ENCODE results near the gene TATDN3.
"Not testable (repeated sequence)": the region's sequence is repeated elsewhere in the genome, so short reads cannot be mapped to it uniquely, and the experiment has no call there.

The TATDN3 gene

DNA sequence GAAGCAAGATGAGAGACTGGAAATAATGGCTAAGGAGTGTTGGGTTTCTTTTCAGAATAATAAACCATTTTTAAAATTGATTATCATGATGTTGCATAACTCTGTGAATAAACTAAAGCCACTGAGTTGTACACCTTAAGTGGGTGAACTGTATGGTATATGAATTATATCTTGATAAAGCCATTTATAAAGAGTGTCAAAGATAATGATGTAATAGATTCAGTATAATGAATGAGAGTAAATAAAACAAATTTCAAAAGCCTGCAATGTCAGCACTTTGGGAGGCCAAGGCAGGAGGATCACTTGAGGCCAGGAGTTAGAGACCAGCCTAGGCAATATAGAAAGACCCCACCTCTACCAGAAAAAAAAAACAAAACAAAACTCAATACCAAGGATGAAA, 16.5 kb upstream of the TATDN3 start:
- no peak for DNase-seq (ENCODE audit: low spot score)

DNA sequence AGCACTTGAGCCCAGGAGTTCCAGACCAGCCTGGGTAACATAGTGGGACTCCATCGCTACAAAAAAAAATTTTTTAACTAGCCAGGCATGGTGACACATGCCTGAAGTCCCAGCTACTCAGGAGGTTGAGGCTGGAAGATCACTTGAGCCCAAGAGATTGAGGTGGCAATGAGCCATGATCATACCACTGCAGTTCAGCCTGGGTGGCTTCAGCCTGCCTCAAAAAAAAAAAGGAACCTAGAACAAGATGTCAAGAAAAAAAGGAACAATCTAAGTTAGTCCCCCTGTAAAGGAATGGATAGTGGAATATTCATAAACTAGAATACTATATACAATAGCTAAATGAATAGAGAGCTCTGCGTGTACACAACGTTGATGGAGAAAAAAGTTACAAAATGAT, 14.5 kb upstream of the TATDN3 start:
- DNase-seq (ENCODE audit: low spot score), result no peak

DNA sequence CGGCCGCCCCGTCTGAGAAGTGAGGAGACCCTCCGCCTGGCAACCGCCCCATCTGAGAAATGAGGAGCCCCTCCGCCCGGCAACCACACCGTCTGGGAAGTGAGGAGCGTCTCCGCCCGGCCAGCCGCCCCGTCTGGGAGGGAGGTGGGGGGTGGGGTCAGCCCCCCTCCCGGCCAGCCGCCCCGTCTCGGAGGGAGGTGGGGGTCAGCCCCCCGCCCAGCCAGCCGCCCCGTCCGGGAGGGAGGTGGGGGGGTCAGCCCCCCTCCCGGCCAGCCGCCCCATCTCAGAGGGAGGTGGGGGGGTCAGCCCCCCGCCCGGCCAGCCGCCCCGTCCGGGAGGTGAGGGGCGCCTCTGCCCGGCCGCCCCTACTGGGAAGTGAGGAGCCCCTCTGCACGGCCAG, 12.6 kb upstream of the TATDN3 start:
- DNase-seq (ENCODE audit: low spot score), result not testable (repeated sequence)

DNA sequence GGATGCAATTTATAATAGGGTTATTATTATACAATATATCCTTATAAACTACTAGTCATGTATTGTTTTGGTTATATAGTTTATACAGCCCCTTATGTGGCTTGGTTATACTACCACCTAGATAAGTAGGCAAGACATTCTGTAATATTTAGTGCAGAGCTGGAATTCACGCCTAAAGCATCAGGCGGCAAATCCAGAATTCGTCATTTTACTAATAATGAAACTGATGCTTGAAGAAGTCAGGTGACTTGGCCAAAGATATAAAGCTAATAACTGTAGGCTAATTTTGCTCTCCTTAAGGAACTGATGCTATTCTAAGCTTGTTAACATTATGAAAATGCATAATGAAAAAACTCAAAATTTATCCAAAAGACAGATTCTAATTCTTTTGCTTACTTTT, 10.9 kb upstream of the TATDN3 start:
- no peak for DNase-seq (ENCODE audit: low spot score)

DNA sequence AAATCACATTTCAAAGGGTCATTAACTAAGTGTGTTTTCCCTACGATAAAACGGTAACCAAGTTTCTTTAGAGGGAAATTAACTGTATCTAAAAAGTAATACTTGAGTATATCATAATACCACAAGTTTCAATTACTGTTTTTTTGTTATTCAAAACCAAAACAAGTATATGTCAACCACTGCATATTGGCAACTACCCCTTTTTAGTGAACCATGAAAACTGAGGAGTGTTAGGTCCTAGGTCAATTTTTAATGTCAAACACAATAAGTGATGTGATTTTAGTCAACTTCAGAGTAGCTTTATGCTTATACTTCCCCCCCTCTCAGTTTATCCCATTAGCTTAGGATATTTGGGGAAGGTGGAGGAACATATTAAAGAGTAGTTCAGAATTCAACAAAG, 10.5 kb upstream of the TATDN3 start:
- DNase-seq (ENCODE audit: low spot score), result no peak

DNA sequence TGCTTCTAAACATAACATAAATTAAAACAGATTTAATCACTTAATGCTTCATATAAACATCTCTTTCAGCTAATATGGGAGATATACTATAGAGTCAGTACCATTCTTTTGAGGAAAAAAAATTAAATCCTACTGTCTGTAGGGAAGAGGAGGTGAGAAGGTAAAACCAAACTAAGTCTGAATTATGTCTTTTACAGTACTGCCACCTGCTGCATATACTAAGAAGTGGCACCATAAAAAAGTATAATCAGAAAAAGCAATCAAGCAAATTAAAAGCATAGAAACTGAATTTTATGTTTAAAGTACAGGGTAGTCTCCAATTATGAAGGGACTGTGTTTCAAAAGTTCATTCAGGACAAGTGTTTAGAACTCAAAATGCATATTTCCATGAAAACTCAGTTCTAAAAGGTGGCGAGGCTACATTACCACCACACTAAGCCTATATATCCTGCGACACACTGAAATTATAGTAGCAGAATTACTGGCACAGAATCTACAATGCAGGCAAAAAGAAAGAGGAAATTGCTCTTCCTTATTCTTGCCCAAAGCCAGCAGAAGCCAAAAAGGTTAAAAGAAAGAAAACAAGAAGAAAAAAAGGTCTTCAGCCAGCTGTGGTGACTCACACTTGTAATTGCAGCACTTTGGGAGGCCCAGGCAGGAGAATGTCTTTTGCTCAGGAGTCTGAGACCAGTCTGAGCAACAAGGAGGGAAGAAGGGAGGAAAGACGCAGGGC, 9.1 kb upstream of the TATDN3 start:
- DNase-seq (ENCODE audit: low spot score), result peak; percentile 47

DNA sequence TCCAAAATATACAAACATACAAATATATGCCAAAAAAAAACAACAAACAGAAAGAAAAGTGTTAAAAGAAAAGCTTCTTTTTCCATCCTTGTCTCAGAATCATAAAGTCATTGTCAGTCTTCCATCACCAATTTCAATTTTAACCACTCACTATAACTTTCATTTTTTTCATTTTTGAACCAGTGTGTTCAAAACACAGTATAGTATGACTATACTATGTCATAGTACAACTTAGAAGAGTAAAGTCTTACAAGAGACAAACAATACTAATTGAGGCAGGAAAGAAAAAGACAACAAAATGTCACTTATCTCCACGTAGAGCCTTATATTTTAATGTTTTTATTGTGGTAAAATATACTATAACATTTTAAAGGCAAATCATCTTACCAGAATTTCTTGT, 7.7 kb upstream of the TATDN3 start:
- DNase-seq (ENCODE audit: low spot score), result no peak

DNA sequence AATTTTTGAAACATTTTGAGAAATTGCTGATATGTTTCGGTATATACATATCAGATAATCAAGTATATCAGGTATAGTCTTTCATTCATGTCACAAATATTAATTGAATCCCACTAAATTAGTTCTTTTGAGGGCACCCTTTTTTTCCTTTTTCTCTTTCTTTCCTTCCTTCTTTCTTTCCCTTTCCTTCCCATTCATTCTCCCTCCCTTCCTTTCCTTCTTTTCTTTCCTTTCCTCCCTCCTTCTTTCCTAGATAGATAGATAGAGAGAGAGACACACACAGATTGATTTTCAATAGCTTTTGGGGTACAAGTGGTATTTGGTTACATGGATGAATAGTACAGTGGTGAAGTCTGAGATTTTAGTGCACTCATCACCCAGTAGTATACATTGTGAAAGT, 5.8 kb upstream of the TATDN3 start:
- no peak for DNase-seq (ENCODE audit: low spot score)

DNA sequence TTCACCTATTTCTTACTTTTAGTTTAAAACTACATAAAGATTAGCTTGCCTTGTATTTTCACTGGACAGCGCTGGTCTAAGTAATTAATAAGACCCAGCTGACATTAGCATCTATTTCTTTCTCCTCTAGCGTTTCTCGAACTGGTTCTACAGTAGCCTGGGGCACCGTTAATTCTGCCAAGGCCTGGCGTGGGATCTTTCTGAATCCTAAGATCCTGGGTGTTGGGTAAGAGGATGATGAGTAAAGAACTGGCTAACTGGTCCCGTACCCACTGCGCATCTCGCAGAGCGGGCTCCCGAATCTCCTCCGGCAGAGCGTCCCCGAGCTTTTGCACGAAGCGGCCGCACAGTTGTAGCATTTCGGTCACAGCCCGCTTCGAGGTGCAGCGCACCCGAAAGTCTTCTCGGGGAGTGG, 426 bp upstream of the TATDN3 start:
- no peak for DNase-seq (ENCODE audit: low spot score)

DNA sequence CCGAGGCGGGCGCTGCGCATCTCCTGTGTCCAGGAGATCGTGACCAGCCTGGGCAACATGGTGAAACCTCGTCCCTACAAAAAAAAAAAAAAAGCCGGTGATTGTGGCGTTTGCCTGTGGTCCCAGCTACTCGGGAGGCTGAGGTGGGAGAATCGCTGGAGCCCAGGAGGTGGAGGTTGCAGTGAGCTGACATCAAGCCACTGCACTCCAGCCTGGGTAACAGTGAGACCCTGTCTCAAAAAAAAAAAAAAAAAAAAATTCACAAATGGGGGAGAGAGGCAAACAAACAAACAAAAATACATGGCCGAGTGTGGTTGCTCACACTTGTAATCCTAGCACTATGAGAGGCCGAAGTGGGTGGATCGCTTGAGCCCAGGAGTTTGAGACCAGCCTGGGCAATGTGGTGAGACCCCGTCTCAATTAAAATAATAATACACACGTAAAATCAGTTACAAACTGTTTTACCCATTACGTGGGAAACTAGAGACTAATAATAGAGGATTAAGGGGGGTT, 758 bp downstream of the TATDN3 start:
- no peak for DNase-seq (ENCODE audit: low spot score)

DNA sequence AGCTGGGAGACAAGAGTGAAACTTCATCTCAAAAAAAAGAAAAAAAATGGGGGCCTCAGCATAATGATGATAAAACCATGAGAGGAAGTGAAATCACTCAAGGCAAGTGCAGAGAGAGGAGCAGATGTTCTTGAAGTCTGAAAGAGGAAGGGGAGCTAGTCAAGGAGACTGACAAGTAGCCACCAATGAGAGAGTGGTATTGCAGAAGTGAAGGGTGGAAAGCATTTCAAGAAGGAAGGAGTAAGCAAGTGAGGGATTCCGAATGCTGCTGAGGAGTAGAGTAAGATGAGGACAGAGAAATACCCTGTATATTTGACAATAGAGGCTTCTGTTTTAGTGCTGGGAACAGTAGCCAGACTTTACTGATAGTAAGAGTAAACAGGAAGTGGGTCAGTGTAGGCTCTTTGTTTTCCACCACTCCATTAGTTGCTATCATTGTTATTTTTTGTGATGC, 2.9 kb downstream of the TATDN3 start:
- DNase-seq (ENCODE audit: low spot score), result peak; percentile 95

DNA sequence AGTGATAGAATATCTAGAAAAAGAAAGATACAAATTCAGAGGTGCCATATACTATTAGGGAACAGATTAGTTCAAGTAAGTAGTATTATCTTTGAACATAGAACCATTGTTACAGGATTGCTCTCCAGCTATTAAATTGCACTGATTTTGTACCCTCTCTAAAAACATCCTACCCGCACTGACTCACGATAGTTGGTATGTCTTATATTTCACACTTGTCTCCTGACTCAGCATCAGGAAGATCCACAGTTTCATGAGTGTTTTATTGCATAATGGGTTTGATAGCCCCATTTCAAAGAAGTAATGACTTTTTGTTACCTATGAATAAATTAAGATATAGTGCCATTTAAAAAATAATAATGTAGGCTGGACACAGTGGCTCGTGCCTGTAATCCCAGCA, 6.0 kb downstream of the TATDN3 start:
- DNase-seq (ENCODE audit: low spot score), result no peak

DNA sequence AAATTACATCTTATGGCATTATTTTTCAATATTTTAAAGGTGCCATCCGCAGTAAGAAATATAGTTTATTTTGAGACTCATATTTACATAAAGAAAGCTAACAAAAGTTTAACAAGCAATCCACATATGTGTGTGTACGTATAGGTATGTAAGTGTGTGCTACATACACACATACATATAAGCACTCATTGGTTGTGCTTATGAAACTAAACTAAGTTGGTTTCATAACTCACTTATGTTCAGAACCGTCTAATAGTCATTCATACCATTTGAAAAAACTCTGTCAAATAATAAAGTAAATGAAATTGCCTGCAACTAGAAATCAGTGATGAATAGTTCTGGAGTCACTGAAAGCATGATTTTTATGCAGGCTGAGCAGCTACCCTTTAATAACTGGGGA, 14.1 kb downstream of the TATDN3 start:
- DNase-seq (ENCODE audit: low spot score), result no peak

DNA sequence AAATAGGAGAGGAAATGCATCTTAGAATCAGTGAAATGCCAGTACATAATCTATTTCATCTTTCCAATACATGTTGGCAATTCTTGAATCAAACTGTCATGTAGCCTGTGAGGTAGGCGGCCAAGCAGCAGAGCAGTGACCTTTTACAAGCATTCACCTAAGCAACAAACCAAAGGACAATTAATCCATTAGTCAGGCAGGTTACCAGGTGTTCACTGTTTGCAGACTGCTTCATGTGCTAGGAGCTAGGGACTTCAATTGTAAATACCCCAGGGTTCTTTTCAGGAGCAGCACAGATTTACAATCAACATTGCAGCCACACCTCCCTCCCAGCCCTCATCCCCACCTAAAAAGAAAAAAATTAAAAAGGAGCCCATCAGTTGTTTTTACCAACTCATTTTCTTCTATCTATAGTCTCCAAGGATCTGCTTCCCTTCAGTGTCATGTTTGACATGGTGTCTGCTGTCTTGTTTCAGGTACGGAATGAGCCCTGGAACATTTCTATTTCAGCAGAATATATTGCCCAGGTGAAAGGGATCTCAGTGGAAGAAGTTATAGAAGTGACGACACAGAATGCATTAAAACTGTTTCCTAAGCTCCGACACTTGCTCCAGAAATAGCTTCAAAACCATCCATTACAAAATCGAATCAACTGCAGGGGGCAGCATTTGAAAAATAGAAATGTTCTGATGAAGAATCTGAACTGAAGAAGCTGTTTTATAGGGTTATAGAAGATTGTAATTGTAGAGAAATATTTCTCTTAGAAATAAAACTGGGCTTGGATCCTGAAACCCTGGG, 23.0 kb downstream of the TATDN3 start:
- DNase-seq (ENCODE audit: low spot score), result peak; percentile 59

DNA sequence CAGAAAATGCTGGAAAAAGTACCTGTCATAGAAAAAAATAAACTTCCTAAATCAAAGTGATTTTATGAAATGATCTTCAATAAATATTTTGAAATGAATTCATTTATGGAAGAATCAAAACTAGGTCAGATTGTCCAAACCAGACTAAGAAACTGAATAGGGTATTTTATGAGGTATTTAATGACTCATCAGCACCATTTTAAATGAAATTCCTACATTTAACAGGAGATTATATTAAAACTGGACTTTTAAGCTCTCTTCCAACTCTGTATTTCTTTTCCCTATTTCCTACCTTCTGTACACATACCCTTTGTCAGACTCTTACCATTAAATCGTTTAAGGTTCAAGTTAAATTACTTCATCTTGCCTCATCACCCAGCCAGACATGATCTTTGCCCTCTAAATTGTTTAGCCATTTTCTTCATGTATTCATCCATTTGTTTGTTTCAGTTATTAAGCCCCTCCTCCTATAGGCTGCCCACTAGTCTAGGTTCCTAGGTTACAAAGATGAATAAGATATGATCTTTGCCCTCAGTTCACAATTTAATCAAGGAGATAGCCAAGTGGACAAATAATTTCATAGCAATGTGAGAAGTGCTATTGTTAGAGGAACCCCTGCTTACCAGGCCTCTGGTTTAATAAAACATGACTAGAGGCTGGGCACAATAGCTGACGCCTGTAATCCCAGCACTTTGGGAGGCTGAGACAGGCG, 25.0 kb downstream of the TATDN3 start:
- no peak for DNase-seq (ENCODE audit: low spot score)

DNA sequence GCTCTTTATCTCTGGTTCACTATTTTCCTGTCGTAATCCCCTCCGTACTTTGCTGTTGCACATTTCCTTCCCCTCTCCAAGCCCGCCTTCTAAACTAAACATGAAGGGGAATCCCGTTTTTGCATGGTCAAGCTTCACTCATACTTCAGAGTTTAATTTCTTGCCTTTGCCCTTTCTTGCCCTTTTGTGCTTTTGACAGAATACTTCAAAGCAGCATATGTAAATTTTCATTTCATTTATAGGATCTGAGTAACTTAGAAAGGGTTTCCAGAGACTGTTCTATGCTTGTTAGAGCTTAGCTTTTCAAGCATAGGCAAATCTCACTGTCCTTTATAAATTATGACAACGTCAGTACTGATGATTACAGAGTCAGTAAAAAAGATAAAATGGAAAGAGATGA, 28.0 kb downstream of the TATDN3 start:
- no peak for DNase-seq (ENCODE audit: low spot score)

DNA sequence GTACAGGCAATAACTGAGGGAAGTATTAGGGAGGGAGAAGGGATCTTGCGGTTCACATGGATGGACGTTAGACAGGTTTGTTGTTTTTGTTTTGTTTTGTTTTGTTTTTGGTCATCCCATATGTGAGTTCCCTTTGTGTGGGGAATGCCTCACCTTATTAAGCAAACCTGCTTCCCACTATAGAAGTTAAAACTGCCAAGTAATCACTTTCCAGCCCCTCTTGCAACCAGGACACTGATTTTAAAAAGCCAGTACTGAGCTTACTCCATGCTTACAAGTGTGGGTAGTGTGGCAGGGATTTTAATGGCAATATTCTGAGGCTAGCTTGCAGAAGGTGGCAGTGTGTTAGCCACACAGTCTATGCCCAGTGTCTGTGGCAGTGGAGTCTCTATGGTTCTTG, 29.3 kb downstream of the TATDN3 start:
- DNase-seq (ENCODE audit: low spot score), result no peak

DNA sequence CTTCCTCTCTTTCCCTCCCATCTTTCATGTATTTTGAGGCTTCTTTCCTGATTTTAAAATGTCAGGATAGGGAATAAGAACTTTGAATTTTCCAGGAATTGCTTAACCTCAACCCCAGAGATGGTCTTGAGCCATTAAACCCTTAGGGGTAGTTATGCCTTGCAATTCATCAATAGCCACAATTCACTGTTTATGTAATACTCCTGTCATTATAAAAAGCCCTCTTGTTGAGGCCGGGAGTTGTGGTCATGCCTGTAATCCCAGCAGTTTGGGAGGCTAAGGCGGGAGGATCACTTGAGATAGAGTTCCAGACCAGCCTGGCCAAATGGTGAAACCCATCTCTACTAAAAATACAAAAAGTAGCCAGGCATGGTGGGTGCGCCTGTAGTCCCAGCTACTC, 31.3 kb downstream of the TATDN3 start:
- DNase-seq (ENCODE audit: low spot score), result no peak

DNA sequence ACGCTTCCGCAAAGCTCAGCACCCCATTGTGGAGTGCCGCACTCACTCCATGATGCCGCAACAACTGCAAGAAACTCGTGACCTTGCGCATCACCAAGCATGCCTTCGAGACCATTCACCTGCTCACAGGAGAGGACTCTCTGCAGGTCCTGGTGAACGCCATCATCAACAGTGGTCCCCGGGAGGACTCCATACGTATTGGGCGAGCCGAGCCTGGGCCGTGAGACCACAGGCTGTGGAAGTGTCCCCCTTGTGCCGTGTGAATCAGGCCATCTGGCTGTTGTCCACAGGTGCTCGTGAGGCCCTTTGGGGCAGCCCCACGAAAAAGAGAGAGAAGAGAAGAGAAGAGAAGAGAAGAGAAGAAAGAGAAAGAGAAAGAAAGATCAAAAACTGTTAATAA, 32.5 kb downstream of the TATDN3 start:
- no peak for DNase-seq (ENCODE audit: low spot score)

DNA sequence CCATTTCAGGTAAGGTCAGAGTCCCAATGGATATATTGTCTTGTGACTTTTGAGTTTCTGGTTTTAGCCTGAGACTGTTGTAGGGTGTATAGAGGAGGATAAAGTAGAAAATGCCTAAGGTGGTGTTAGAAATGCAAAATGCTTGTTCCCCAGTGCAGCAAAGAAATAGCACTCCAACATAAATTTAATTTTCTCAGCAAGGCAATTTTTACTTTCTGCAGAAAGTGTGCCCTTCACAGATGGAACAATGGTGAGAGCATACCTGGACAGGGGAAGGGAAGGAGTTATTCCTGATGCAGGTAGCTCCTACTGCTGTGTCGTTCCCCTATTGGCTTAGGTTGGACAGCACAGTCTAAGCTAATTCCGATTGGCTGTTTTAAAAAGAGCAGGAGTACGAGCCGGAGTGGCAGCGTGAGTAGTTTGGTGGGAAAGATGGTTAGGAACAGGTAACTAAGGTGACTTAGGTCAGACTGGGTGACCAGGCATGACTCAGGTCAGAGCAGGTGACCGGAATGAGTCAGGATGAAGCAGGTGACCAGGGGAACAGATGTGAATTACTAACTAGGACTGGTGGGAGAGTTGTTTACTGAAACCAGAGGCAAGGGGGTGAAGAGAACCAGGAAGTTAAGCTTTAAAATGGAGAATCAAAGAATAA, 34.2 kb downstream of the TATDN3 start:
- no peak for DNase-seq (ENCODE audit: low spot score)

DNA sequence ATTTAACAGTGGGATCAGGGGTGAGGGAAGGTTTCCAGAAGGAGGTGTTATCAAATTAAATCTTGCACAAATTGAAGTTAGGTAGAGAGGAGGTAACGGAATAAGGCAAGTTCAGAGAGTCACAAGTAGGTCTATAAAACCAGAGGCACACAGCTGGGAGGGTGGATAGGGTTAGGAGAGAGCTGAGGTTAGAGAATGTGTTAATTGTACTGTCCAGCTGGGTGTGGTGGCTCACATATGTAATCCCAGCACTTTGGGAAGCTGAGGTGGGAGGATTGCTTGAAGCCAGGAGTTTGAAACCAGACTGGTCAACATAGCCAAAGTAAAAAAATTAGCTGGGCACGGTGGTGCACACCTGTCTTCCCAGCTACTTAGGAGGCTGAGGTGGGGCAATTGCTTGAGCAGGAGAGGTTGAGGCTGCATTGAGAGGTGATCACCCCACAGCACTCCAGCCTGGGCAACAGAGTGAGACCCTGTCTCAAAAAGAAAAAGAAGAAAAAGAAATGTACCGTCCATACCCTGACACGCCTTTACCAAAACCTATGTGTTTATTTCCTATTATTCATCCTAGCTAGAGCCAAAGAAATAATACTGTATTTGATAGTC, 35.6 kb downstream of the TATDN3 start:
- DNase-seq (ENCODE audit: low spot score), result no peak

DNA sequence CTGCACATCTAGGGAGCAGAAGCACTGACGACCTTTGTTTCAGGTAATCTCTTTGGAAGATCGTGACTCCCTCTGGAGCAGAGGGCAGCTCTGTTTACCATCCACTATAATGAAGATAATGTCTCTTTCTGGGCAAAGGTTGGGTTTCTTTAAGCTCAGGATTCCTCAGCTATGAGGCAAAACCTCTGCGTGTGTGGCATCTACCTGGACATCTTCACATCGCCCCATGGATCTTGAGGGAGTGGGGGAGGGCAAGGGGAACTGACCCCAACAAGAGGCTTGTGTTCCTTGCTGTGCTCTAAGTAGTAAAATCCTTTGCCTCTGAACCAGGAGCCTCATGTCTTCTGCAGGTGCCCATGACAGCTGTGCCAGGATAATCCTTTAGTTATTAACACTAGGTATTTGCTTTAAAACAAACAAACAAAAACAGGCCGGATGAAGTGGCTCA, 36.2 kb downstream of the TATDN3 start:
- no peak for DNase-seq (ENCODE audit: low spot score)
